ENCODE measurements around the gene CCSER1. TPM values are rescaled to one million over a fixed set of nuclear protein-coding genes. Genes with fewer than 3 reads are reported as not detected.

CCSER1 gene
- total RNA-seq, 2 experiments from 2014 or later: not detected

GRCh38 chr4:90449626-90450025 lies 322.4 kb downstream of the CCSER1 start:
- no peaks in the 10 kb centered on the region for H3K36me3 Mint-ChIP-seq (ENCODE audit: low read depth)
- ChIA-PET CTCF (no interaction called here), POLR2A (no interaction called here)
- no peak for DNase-seq
- H3K4me3 Mint-ChIP-seq: no peak overlapping the region
- ATAC-seq: no peak
- H3K27me3 Mint-ChIP-seq: no peaks in the 10 kb centered on the region
- no peak for TF ChIP-seq CTCF (IDR thresholded peaks at IDR 0.05)
- intact Hi-C loops (cut with micrococcal nuclease): no loop called here
- H3K4me1 Mint-ChIP-seq (ENCODE audit: low read depth): no peaks in the 10 kb centered on the region
- no peaks in the 10 kb centered on the region for H3K9me3 Mint-ChIP-seq
- H3K27ac Mint-ChIP-seq: no peak overlapping the region

GRCh38 chr4:90456891-90457290 lies 329.7 kb downstream of the CCSER1 start:
- intact Hi-C loops (cut with micrococcal nuclease): no loop called here
- H3K36me3 Mint-ChIP-seq (ENCODE audit: low read depth): no peaks in the 10 kb centered on the region
- ATAC-seq: no peak
- H3K4me1 Mint-ChIP-seq (ENCODE audit: low read depth): no peaks in the 10 kb centered on the region
- CTCF ChIA-PET: no interaction called here
- no peak for DNase-seq
- no peak overlapping the region for H3K4me3 Mint-ChIP-seq
- TF ChIP-seq CTCF (IDR thresholded peaks at IDR 0.05): no peak
- POLR2A ChIA-PET: no interaction called here
- H3K27me3 Mint-ChIP-seq: no peaks in the 10 kb centered on the region
- no peak overlapping the region for H3K27ac Mint-ChIP-seq
- peaks cover 2% of the 10 kb centered on the region for H3K9me3 Mint-ChIP-seq

GRCh38 chr4:90457817-90458216 lies 330.6 kb downstream of the CCSER1 start:
- H3K36me3 Mint-ChIP-seq (ENCODE audit: low read depth): no peaks in the 10 kb centered on the region
- no peak for TF ChIP-seq CTCF (IDR thresholded peaks at IDR 0.05)
- ATAC-seq: no peak
- peaks cover 2% of the 10 kb centered on the region for H3K9me3 Mint-ChIP-seq
- no peak overlapping the region for H3K4me3 Mint-ChIP-seq
- H3K4me1 Mint-ChIP-seq (ENCODE audit: low read depth): no peaks in the 10 kb centered on the region
- DNase-seq: no peak
- no peak overlapping the region for H3K27ac Mint-ChIP-seq
- intact Hi-C loops (cut with micrococcal nuclease): no loop called here
- ChIA-PET POLR2A (no interaction called here), CTCF (no interaction called here)
- no peaks in the 10 kb centered on the region for H3K27me3 Mint-ChIP-seq

- ChIA-PET CTCF (no interaction called here), POLR2A (no interaction called here)
- TF ChIP-seq CTCF (IDR thresholded peaks at IDR 0.05): no peak
- Mint-ChIP-seq H3K4me3 (no peak overlapping the region), H3K36me3 (ENCODE audit: low read depth) (no peaks in the 10 kb centered on the region), H3K4me1 (ENCODE audit: low read depth) (no peaks in the 10 kb centered on the region), H3K9me3 (peaks cover 2% of the 10 kb centered on the region), H3K27ac (no peak overlapping the region), H3K27me3 (no peaks in the 10 kb centered on the region)
- intact Hi-C loops (cut with micrococcal nuclease): no loop called here
- DNase-seq (no peak), ATAC-seq (no peak)
Observed at GRCh38 chr4:90458576-90458975, 331.4 kb downstream of the CCSER1 start.

GRCh38 chr4:90474484-90474883 lies 347.3 kb downstream of the CCSER1 start:
- Mint-ChIP-seq H3K4me3 (no peak overlapping the region), H3K27ac (no peak overlapping the region), H3K27me3 (no peaks in the 10 kb centered on the region), H3K36me3 (ENCODE audit: low read depth) (no peaks in the 10 kb centered on the region), H3K9me3 (no peaks in the 10 kb centered on the region), H3K4me1 (ENCODE audit: low read depth) (no peaks in the 10 kb centered on the region)
- TF ChIP-seq CTCF (IDR thresholded peaks at IDR 0.05): no peak
- intact Hi-C loops (cut with micrococcal nuclease): no loop called here
- DNase-seq: no peak
- ChIA-PET CTCF (no interaction called here), POLR2A (no interaction called here)
- no peak for ATAC-seq

Measured in activated CD8-positive, alpha-beta T cell treated with anti-CD3 and anti-CD28 coated beads for 36 hours (primary cell).